Naive thymus-derived CD8-positive, alpha-beta T cell (primary cell): ENCODE results near the gene GTF3A. TPM values are rescaled to one million over a fixed set of nuclear protein-coding genes. Genes with fewer than 3 reads are reported as not detected.

Experiments used
- ATAC-seq, 2 donors: fragments of 150-1000 bp; cut with Tn5 transposase in 1 of 2; sonication (Bioruptor Pico), chemical (Tn5 transposase) in 1 of 2; 1 replicate in 1 of 2; 2 replicates in 1 of 2; pipeline ENCODE4 v1.10.0; 2021; ENCODE audit warnings: mild to moderate bottlenecking in 2 of 2, moderate library complexity in 2 of 2
- POLR2A ChIA-PET: fragments of 350-600 bp; sonication (Branson Sonifier 250); formaldehyde crosslinking; loops from one replicate; lab custom pipeline; 2021; ENCODE audit warnings: antibody characterized with exemption; lab: Charles Lee
- DNase-seq, 10 donors: peaks; one replicate each; pipeline versions ENCODE4 v3.0.0 to v3.0.0-alpha.2; 2020 to 2022
- H3K27ac Mint-ChIP-seq, 10 donors: one replicate each; pipeline ENCODE4 v1.8.0; 2020 to 2022; ENCODE audit warnings: mild to moderate bottlenecking in 10 of 10, mixed read lengths in 10 of 10, moderate library complexity in 4 of 10, inconsistent platforms in 1 of 10
- H3K27me3 Mint-ChIP-seq, 5 donors: one replicate each; pipeline ENCODE4 v1.8.0; 2021 to 2022; ENCODE audit warnings: mixed read lengths in 5 of 5
- H3K36me3 Mint-ChIP-seq, 3 donors: one replicate each; pipeline ENCODE4 v1.8.0; 2020 to 2022; ENCODE audit warnings: mixed read lengths in 3 of 3, mild to moderate bottlenecking in 2 of 3, inconsistent platforms in 1 of 3
- H3K4me1 Mint-ChIP-seq, 4 donors: one replicate each; pipeline ENCODE4 v1.8.0; 2021 to 2022; ENCODE audit warnings: mixed read lengths in 4 of 4
- H3K4me3 Mint-ChIP-seq, 10 donors: one replicate each; pipeline ENCODE4 v1.8.0; 2020 to 2022; ENCODE audit warnings: mild to moderate bottlenecking in 10 of 10, mixed read lengths in 10 of 10, moderate library complexity in 6 of 10, inconsistent platforms in 1 of 10
- H3K9me3 Mint-ChIP-seq, 9 donors: one replicate each; pipeline ENCODE4 v1.8.0; 2020 to 2022; ENCODE audit warnings: mixed read lengths in 9 of 9, mild to moderate bottlenecking in 3 of 9, inconsistent platforms in 1 of 9, moderate library complexity in 1 of 9
- polyA plus RNA-seq, 3 donors: library from polyadenylated mRNA; unstranded; fragments of 300-500 nt; fragmentation: Illumina TruSeq; gene quantifications; one replicate each; pipeline ENCODE4 v1.2.3, GENCODE V29; 2021
- total RNA-seq, 8 experiments: library from RNA in 2 of 8; stranded (reverse) in 2 of 8; gene quantifications; one replicate each; pipeline ENCODE4 v1.2.3 and lab custom pipeline; 2021 to 2026

The GTF3A gene
- total and polyA plus RNA-seq, 5 experiments from 2014 or later, result 238 to 534 (median 406) TPM

GRCh38 chr13:27482983-27483382, 58.6 kb downstream of the GTF3A start:
- Mint-ChIP-seq H3K4me3 (peak overlapping the region in 1 of 10 donors; percentile 48), H3K9me3 (peaks cover 0 to 13% (median 0%) of the 10 kb centered on the region in 9 donors), H3K27me3 (peaks cover 0 to 1% (median 0%) of the 10 kb centered on the region in 5 donors), H3K36me3 (peaks cover 0 to 8% (median 0%) of the 10 kb centered on the region in 3 donors), H3K27ac (peak overlapping the region in 2 of 10 donors; percentile 19 to 47), H3K4me1 (peaks cover 0 to 14% (median 2%) of the 10 kb centered on the region in 4 donors)
- peak in 1 of 10 donors; percentile 14 for DNase-seq
- ATAC-seq, result peak in 1 of 2 donors; percentile 61
- POLR2A ChIA-PET, result no interaction called here

- peaks cover 0 to 1% (median 0%) of the 10 kb centered on the region in 5 donors for H3K27me3 Mint-ChIP-seq
- H3K4me3 Mint-ChIP-seq, result no peak overlapping the region
- peaks cover 0 to 13% (median 0%) of the 10 kb centered on the region in 9 donors for H3K9me3 Mint-ChIP-seq
- peaks cover 0 to 14% (median 2%) of the 10 kb centered on the region in 4 donors for H3K4me1 Mint-ChIP-seq
- peak overlapping the region in 2 of 10 donors; percentile 19 to 47 for H3K27ac Mint-ChIP-seq
- DNase-seq (no peak), ATAC-seq (no peak)
- peaks cover 0 to 8% (median 0%) of the 10 kb centered on the region in 3 donors for H3K36me3 Mint-ChIP-seq
- POLR2A ChIA-PET, result interaction anchor here (0.6 to 0.8 kb wide), 2 partner anchors 59 to 297 kb away, joined by 3 to 4 read pairs; partner anchors contain the start of gene GTF3A
Measured at GRCh38 chr13:27483421-27483820, 59.0 kb downstream of the GTF3A start.

Other genes with a start within 250 kb of the GTF3A start
- gene RPL21, start 173.1 kb upstream of the GTF3A start, total RNA-seq, result 1,000 to 10,000 TPM; 2,102 to 2,162 TPM
- 1,000 to 10,000 TPM; 7,933 to 9,149 (median 9,080) TPM for gene RPL21, start 173.1 kb upstream of the GTF3A start, polyA plus RNA-seq
- gene RASL11A, start 153.8 kb upstream of the GTF3A start, total RNA-seq, result 1 to 10 TPM; 2.9 TPM
- gene RASL11A, start 153.8 kb upstream of the GTF3A start, polyA plus RNA-seq, result 1 to 10 TPM in 2 of 3 donors, under 1 TPM in 1; 0.20 to 3.3 (median 1.7) TPM
- 10 to 100 TPM; 80.7 to 81.7 TPM for gene MTIF3, start 25.9 kb downstream of the GTF3A start, total RNA-seq
- 10 to 100 TPM; 46.6 to 69.2 (median 60.8) TPM for gene MTIF3, start 25.9 kb downstream of the GTF3A start, polyA plus RNA-seq
- gene LNX2, start 195.9 kb downstream of the GTF3A start, total RNA-seq, result 10 to 100 TPM; 10.0 to 10.8 TPM
- gene LNX2, start 195.9 kb downstream of the GTF3A start, polyA plus RNA-seq, result 1 to 10 TPM; 2.5 to 3.1 (median 2.8) TPM
- 100 to 1,000 TPM; 160 to 165 TPM for gene POLR1D, start 197.3 kb downstream of the GTF3A start, total RNA-seq
- 100 to 1,000 TPM; 115 to 136 (median 126) TPM for gene POLR1D, start 197.3 kb downstream of the GTF3A start, polyA plus RNA-seq